Natural killer cell (primary cell): ENCODE measurements around the gene SLC27A6. TPM values are rescaled to one million over a fixed set of nuclear protein-coding genes. Genes with fewer than 3 reads are reported as not detected.

Experiments used
- ATAC-seq, 3 donors: fragments of 150-1000 bp in 2 of 3; fragments of 200-7000 bp in 1 of 3; cut with Tn5 transposase; 1 replicate in 1 of 3; 2 replicates in 2 of 3; pipeline ENCODE4 v1.10.0; 2021; ENCODE audit warnings: mild to moderate bottlenecking in 2 of 3, moderate library complexity in 2 of 3
- DNase-seq, 2 donors: peaks; one replicate each; pipeline versions ENCODE4 v3.0.0 to v3.0.0-alpha.2; 2013 to 2021; ENCODE audit warnings: mixed read lengths in 1 of 2
- H3K27ac ChIP-seq: one replicate; pipeline ENCODE4 v1.5.1; 2013; ENCODE audit warnings: mild to moderate bottlenecking, low read length
- H3K27me3 ChIP-seq: one replicate; pipeline ENCODE4 v1.6.1; 2013; ENCODE audit warnings: low read length; ENCODE audit not compliant: control insufficient read depth, insufficient read depth
- H3K36me3 ChIP-seq: one replicate; pipeline ENCODE4 v1.6.1; 2013; ENCODE audit warnings: low read length; ENCODE audit not compliant: control insufficient read depth, insufficient read depth
- H3K4me1 ChIP-seq: one replicate; pipeline ENCODE4 v1.6.1; 2013; ENCODE audit warnings: low read length; ENCODE audit not compliant: control insufficient read depth, insufficient read depth
- H3K4me3 ChIP-seq: one replicate; pipeline ENCODE4 v1.5.1; 2013; ENCODE audit warnings: low read length
- H3K9me3 ChIP-seq: one replicate; pipeline ENCODE4 v1.6.1; 2013; ENCODE audit warnings: low read length; ENCODE audit not compliant: control insufficient read depth, insufficient read depth
- H3K27ac Mint-ChIP-seq, 2 donors: one replicate each; pipeline ENCODE4 v1.8.0; 2022; ENCODE audit warnings: mild to moderate bottlenecking in 2 of 2, mixed read lengths in 2 of 2, moderate library complexity in 1 of 2
- H3K27me3 Mint-ChIP-seq, 2 donors: one replicate each; pipeline ENCODE4 v1.8.0; 2022; ENCODE audit warnings: low read depth in 2 of 2, mixed read lengths in 2 of 2
- H3K36me3 Mint-ChIP-seq: one replicate; pipeline ENCODE4 v1.8.0; 2022; ENCODE audit warnings: mixed read lengths
- H3K4me1 Mint-ChIP-seq, 2 donors: one replicate each; pipeline ENCODE4 v1.8.0; 2022; ENCODE audit warnings: mixed read lengths in 2 of 2
- H3K4me3 Mint-ChIP-seq: one replicate; pipeline ENCODE4 v1.8.0; 2022; ENCODE audit warnings: mild to moderate bottlenecking, moderate library complexity, mixed read lengths
- H3K9me3 Mint-ChIP-seq, 2 donors: one replicate each; pipeline ENCODE4 v1.8.0; 2022; ENCODE audit warnings: mixed read lengths in 2 of 2
- CTCF ChIP-seq: fragments of 200-600 bp; IDR thresholded peaks from one replicate; pipeline ENCODE4 v1.8.0; 2022; ENCODE audit warnings: antibody characterized with exemption
- WGBS: methylation state at CpG from one replicate; pipeline ENCODE4 v1.1.7; 2013; ENCODE audit warnings: missing lambda C conversion rate; ENCODE audit not compliant: insufficient coverage; 5-methylcytosine and 5-hydroxymethylcytosine counted together
- intact Hi-C: fragments of 100-400 bp; cut with micrococcal nuclease; formaldehyde crosslinking; loops from one replicate; pipeline ENCODE4 v1.14.2; 2022
- total RNA-seq, 4 donors: library from RNA; stranded (reverse); fragments of 120-200 nt in 1 of 4; gene quantifications; one replicate each; pipeline versions ENCODE4 v1.2.3 to v1.2.4, GENCODE V29; 2013 to 2022

Gene SLC27A6
- total RNA-seq, 3 donors from 2014 or later (not counting 1 experiment from before 2014, with no cell fraction given), result not detected

DNA sequence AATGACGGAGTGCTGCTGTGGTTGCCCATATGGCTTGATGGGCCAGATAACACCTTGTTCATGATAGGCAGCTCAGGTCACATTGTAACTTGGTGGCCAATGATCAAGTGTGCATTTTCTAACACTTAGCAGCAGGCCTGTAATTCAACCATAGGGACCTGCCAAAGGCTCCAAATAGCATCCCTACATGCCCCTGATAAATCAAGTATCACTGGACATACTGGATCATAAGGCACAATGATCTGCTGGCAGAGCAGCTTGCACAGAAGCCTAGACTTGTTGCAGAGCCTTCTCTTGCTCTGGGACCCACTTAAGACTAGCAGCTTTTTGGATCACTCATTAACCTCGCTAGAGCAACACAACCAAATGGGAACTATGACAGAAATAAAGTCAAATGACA lies 83.2 kb downstream of the SLC27A6 start:
- no peaks in the 10 kb centered on the region for H3K27me3 Mint-ChIP-seq
- H3K36me3 Mint-ChIP-seq, result peaks cover 8% of the 10 kb centered on the region
- Histone ChIP-seq H3K9me3 (no peaks in the 10 kb centered on the region), H3K4me1 (no peaks in the 10 kb centered on the region), H3K4me3 (no peak overlapping the region), H3K27ac (no peak overlapping the region), H3K36me3 (no peaks in the 10 kb centered on the region), H3K27me3 (no peaks in the 10 kb centered on the region)
- DNase-seq, result no peak
- 100% methylated on average over 1 of the region's 2 CpGs for WGBS
- H3K4me1 Mint-ChIP-seq, result no peaks in the 10 kb centered on the region
- no peak overlapping the region for H3K27ac Mint-ChIP-seq
- H3K4me3 Mint-ChIP-seq, result no peak overlapping the region
- H3K9me3 Mint-ChIP-seq, result peaks cover 9 to 11% of the 10 kb centered on the region in 2 donors
- no peak for ATAC-seq
- intact Hi-C loops, result no loop called here
- TF ChIP-seq CTCF, result no peak

DNA sequence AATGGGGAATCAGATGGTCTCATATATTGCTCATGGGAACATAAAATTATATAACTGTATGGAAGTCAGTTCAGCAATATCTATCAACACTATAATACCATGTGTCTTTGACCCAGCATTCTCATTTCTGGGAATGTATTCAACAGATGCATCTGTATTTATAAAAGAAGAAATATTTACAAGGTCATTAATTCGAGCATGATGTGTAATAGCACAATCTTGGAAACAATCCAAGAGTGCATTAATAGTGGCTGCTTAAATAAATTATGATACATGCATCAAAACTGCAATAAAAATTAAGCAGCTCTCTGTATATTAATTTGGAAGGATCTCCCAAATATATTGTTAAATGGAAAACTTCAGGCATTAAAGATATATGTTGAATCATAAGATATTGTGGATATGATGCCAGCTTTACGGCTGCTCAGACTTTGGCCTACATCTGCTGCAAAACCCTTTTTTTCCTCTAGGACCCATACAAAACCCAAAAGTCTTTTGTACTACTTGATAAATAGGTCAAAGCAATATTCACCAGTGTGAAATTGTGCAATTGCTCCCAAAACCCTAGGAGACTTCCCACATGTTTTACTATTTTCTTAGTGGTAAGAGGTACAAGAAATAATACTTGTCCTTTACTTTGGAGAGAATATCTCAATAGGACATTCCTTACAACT lies 84.0 kb downstream of the SLC27A6 start:
- Histone ChIP-seq H3K27ac (no peak overlapping the region), H3K9me3 (no peaks in the 10 kb centered on the region), H3K27me3 (no peaks in the 10 kb centered on the region), H3K4me1 (no peaks in the 10 kb centered on the region), H3K36me3 (no peaks in the 10 kb centered on the region), H3K4me3 (no peak overlapping the region)
- Mint-ChIP-seq H3K27ac (no peak overlapping the region), H3K4me1 (no peaks in the 10 kb centered on the region), H3K9me3 (peaks cover 7 to 9% of the 10 kb centered on the region in 2 donors), H3K4me3 (no peak overlapping the region), H3K36me3 (peaks cover 4% of the 10 kb centered on the region), H3K27me3 (peaks cover 0 to under 1% of the 10 kb centered on the region in 2 donors)
- intact Hi-C loops, result no loop called here
- DNase-seq, result no peak
- ATAC-seq, result no peak
- TF ChIP-seq CTCF, result no peak
- WGBS, result no CpG with 5 or more reads among the region's 2 CpGs

DNA sequence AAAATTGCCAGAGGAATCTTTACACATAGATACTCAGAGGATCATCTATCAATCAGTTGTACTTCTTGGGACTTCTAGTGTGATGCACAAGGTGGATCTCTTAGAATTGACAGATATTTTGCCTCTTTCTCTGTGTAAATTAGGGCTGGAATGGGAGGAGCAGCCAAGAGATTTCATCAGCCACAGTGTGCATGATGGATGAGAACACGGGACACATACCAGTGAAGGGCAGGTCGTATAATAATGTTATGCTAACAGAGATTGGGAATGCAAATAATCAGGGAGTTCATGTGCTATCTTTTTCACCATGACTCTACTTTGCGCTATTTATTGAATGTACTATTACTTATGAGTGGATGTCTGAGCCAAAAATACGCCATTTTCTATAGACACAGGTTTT lies 86.0 kb downstream of the SLC27A6 start:
- WGBS, result 90% methylated on average over 2 of the region's 4 CpGs

More for the DNA sequence above, 86.0 kb downstream of the SLC27A6 start:
- H3K27ac Mint-ChIP-seq, result no peak overlapping the region
- Histone ChIP-seq H3K9me3 (no peaks in the 10 kb centered on the region), H3K27me3 (no peaks in the 10 kb centered on the region), H3K27ac (no peak overlapping the region), H3K4me3 (no peak overlapping the region), H3K36me3 (no peaks in the 10 kb centered on the region), H3K4me1 (no peaks in the 10 kb centered on the region)
- peaks cover 0 to 5% of the 10 kb centered on the region in 2 donors for H3K27me3 Mint-ChIP-seq
- intact Hi-C loops, result no loop called here
- peaks cover 0 to 1% of the 10 kb centered on the region in 2 donors for H3K9me3 Mint-ChIP-seq
- TF ChIP-seq CTCF, result no peak
- H3K36me3 Mint-ChIP-seq, result no peaks in the 10 kb centered on the region
- no peak overlapping the region for H3K4me3 Mint-ChIP-seq
- DNase-seq (no peak), ATAC-seq (no peak)
- H3K4me1 Mint-ChIP-seq, result no peaks in the 10 kb centered on the region
